ENCODE measurements around the gene KIFC3.

GRCh38 chr16:57720142-57720575 is 82.1 kb downstream of the KIFC3 start:
- TF ChIP-seq POLR2A (IDR thresholded peaks at IDR 0.05; ENCODE audit: extremely low read depth, insufficient read length) (no peak), CTCF (IDR thresholded peaks at IDR 0.05; ENCODE audit: low read depth, low read length) (peak; percentile 81), MYC (IDR thresholded peaks at IDR 0.05; ENCODE audit: low read depth, low read length) (0 out of 2 replicates have a peak, but pooled peaks have one; percentile 47), MAX (IDR thresholded peaks at IDR 0.05; ENCODE audit: low read depth, low read length) (0 out of 2 replicates have a peak, but pooled peaks have one; percentile 16)
